Stomach (tissue), 4 donors: ENCODE measurements around the gene BBS5.

ENCODE experiments used
- CTCF ChIP-seq, 7 experiments: fragments of 450-650 bp in 4 of 7; fragments of 200-600 bp in 3 of 7; sonication (generic) in 3 of 7; IDR thresholded peaks; one replicate each; pipeline ENCODE4 v1.5.1; 2016 to 2019; ENCODE audit warnings: antibody characterized with exemption in 7 of 7, control low read depth in 2 of 7, mild to moderate bottlenecking in 1 of 7
- EP300 ChIP-seq: sonication (generic); formaldehyde crosslinking; IDR thresholded peaks from one replicate; pipeline ENCODE4 v1.6.1; 2017; ENCODE audit warnings: antibody characterized with exemption
- POLR2A ChIP-seq, 4 donors: fragments of 450-650 bp; IDR thresholded peaks; one replicate each; pipeline ENCODE4 v1.6.1; 2016; ENCODE audit warnings: antibody characterized with exemption in 4 of 4, control low read depth in 2 of 4, mild to moderate bottlenecking in 1 of 4, moderate library complexity in 1 of 4
- POLR2AphosphoS5 ChIP-seq, 3 donors: sonication (generic); formaldehyde crosslinking; IDR thresholded peaks; one replicate each; pipeline ENCODE4 v1.6.1; 2016; ENCODE audit warnings: antibody characterized with exemption in 3 of 3

DNA sequence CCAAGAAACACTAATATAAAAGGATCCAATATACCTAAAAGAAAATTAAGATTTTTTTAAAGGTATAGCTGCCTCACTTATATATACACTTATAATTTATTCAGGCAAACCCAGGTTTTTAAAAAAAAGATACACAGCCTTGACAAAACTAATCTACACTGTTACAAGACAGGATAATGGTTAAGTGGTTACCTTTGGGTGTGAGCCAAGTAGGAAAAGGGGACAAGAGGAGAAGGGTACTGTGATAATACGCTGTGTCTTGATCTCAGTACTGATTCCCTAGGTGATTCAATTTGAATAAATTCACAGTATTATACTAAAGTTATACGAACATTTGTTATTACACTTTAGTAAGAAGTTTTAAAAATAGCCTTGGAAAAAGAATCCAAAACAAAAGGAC, 60.9 kb downstream of the BBS5 start:
- TF ChIP-seq CTCF (IDR thresholded peaks at IDR 0.05) (no peak), EP300 (no peak), POLR2A (IDR thresholded peaks at IDR 0.05) (no peak), POLR2AphosphoS5 (IDR thresholded peaks at IDR 0.05) (no peak)
